NCI-H524 treated with DMSO at 0.1 percent for 48 hours (cell line): ENCODE results near the gene FNDC8.
"Not testable (repeated sequence)": the region's sequence is repeated elsewhere in the genome, so short reads cannot be mapped to it uniquely, and the experiment has no call there.

Source experiments
- DNase-seq: peaks from one replicate; lab custom pipeline; 2025; lab: John Stamatoyannopoulos, UW

Gene FNDC8

GRCh38 chr17:35095741-35096140, 25.7 kb upstream of the FNDC8 start:
- no peak for DNase-seq

DNA sequence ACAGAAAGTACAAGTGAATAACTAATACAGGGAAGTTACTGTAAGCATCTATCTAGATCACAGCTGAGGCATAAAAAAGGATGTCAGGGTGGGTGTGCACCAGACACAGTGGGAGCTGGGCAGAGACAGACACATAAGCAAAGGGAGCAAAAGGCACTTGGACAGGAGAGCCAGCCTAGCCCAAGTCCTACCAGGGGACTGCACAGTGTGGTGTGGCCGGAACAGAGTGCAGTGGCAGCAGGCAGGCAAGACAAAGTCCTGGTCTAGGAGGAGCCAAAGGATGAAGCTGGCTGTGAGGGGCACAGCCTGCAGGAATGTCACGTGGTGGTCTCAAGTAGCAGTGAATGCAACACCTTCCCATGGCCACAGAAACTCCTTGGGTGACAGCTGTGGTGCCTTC, 23.6 kb upstream of the FNDC8 start:
- no peak for DNase-seq

DNA sequence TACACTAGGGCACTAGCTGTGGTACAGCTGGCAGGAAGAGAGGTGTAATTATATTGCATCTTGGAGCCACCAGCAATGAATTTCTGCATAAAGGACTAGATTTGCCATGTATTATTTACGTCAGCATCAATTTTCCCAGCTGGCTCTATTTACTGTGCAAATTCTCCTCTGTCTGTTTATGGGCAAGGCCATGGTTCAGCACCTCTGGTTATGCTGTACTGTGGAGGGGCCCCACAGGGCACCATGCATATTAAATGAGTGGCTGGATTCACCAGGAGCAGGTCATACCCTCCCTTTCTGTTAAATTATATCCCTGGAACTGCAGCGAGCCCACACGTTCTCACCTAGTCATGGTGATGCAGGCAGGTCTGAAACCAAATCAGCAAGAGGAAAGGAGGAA, 21.5 kb upstream of the FNDC8 start:
- no peak for DNase-seq

DNA sequence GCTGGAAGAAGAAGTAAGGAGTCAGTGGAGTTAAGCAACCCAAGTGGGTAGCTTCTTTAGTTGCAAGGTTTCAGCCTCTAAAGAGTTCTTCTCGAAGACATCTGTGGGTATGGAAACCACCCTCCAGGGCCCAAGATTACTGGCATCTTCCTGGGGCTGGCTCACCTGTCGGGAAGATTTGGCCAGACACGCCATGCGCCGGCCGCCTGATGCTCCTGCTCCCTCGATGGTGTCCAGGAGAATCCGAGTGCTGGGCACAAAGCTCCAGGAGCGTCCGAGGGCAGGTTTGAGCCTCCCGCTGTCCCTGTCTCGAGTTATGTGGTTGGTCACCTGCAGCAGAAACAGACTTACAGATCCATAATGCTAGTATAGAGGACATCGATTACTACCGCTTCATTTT, 20.4 kb upstream of the FNDC8 start:
- DNase-seq, result no peak

GRCh38 chr17:35101725-35102124, 19.7 kb upstream of the FNDC8 start:
- no peak for DNase-seq

DNA sequence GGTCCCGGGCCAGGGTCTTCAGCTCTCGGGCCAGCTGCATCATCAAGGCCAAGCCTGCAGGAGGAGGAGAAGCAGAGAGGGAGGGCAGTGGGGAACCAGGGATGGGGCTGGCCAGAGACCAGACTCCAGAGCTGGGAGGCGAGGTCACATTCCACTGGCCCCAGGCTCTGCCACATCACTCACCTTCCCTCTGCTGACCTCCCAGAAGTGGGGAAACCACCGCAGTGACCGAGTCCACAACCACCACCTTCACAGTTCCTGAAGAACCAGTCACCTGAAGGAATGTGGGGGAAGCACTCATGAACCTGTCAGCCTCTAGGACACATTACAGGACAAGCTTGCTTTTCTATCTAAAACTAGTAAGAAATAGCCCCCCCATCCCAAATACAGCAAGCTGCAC, 18.1 kb upstream of the FNDC8 start:
- no peak for DNase-seq

DNA sequence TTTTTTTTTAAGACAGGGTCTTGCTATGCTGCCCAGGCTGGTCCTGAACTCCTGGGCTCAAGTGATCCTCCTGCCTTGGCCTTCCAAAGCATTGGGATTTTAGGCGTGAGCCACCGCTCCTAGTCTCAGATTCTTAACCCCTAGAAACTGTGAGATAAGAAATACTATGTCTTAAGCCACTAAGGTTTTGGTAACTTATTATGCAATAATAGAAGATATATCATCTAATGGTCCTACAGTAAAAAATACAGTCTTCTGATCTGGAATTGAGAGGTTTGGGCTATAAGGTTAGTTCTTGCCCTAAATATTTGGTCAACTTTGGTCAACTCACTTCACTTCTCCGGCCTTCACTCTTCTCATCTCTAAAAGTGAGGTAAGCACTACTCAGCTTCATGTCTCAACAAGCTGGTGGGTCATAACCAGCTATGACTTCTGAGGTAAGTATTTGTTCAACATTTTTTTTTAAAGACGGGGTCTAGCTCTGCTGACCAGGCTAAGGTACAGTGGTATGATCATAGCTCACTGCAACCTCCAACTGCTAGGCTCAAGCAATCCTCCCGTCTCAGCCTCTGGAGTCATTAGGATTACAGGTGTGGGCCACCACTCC, 16.5 kb upstream of the FNDC8 start:
- no peak for DNase-seq

- not testable (repeated sequence) for DNase-seq
Observed at GRCh38 chr17:35110791-35111190, 10.6 kb upstream of the FNDC8 start.

DNA sequence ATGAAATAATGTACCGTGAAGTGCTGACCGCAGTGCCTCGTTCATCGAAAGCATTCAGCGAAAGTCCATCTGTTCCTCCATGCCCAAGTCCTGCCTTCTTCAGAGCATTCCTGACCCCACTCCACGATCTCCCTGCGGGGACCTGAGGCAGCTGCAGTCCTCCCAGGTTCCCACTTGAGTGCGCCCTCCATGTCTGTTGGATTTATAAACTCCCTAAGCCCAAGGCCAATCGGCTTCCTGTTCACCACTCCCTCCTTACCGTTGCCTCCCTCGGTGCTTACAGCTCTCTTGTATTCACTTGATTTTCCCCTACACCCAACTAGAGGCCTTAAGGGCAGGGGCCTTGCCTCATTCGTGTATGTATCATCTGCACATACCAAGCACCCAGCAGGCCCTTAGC, 4.6 kb upstream of the FNDC8 start:
- no peak for DNase-seq

DNA sequence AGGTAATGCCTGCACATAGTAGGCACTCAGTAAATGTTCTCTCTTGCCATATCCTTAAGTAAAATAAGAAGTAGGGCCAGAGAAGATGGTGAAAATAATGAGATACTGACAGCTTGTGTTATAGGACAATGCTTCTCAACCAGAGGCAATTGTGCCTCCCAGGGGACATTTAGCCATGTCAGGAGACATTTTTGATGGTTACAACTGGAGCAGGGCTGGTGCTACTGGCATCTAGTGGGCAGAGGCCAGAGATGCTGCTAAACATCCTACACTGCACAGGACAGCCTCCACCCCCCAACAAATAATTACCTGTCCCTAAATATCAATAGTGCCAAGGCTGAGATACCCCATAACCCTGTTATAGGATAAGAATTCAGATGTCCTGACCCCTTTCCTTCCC, 3.4 kb upstream of the FNDC8 start:
- no peak for DNase-seq

DNA sequence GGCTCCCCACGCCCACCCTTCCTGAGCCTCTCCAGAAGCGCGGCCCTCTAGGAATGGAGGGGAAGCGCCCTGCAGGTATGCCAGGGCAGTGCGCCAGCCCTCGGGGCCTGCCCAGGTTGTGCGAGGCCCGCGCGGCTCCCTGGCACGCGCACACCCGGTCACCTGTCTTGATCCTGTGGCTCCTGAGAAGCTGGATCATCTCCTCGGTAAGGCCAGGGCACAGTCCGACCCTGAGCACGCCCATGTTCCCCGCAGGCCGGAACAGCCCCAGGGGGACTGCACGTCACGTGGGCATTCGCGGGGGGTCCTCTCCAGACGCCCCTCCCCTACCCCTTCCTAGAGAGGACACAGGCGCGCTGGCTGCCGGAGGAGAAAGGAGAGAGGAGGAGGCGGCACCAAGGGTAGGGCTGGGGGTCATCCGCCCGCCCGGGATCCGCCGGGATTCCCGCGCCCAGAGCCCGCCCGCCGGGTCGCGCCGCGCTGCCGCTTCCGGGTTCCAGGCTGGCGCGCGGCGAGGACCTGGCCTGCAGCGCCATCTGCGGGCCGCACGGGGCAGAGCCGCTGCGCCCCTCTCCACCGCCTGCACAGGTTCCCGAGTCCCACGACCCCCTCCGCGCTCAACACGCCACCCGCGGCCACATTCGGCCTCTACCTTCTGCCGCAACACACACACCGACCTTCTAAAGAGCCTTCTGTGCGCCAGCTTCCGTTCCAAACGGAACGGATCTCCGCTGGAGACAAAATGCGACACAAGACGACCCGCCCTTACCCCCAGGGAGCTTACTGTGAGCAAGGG, 1.8 kb upstream of the FNDC8 start, which contains the start of gene RAD51D:
Gene RAD51D (minus strand): TSS at position 491 of the 796 bp plus-strand sequence. CDS start 247 bp downstream, at position 244.
- peak; percentile 16 for DNase-seq

DNA sequence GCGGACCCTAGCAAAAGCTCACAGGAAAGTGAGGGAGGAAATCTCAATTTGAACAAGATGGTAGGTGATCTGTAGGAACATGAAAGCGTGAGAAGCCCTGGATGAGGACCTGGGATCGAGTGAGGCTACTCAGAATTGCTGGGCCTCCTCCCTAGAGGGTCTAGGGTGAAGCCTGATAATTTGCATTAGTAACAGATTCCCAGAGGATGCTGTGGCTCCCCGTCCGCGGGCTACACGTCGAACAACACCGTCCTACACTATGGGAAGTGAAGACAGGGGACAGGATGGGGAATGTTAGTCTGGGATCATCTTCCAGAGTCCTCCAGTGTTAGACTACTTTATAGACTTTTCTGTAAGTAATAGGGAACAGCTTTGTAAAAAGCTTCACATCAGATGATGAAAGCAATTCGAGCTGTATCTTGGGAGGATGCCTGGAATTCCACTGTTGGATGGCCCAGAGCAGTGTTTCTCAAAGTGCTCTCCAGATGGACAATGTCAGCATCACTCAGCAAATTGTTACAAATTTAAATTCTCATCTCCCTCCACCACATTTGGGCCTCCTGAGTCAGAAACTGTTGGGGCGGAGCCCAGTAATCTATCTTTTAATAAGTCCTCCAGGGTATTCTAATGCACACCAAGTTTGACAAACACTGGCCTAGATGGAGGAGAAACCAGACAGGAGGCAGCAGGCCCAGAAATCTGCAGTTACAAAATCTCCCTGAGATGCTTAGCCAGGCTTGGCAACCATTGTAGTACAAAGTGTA, 6.5 kb downstream of the FNDC8 start:
- DNase-seq, result no peak

GRCh38 chr17:35129154-35129972, 7.9 kb downstream of the FNDC8 start:
- no peak for DNase-seq

DNA sequence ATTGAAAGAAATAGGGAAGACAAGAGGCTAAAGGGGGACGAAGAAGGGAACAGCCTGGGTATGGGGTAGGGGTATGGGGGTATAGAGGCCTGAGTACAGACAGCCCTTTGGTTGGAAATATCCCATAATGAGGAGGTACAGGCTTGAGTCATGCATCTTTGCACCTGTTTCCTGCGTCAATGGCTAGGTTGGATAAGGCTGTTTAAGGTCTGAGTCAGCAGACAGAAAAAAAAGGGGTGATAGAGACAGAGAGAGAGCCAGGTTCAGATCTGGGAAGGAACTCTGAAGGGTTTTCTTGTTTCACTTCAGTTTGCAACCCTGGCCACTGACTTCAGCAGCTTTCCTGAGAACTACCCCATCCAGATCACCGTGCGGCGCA, 8.5 kb downstream of the FNDC8 start:
- no peak for DNase-seq

DNA sequence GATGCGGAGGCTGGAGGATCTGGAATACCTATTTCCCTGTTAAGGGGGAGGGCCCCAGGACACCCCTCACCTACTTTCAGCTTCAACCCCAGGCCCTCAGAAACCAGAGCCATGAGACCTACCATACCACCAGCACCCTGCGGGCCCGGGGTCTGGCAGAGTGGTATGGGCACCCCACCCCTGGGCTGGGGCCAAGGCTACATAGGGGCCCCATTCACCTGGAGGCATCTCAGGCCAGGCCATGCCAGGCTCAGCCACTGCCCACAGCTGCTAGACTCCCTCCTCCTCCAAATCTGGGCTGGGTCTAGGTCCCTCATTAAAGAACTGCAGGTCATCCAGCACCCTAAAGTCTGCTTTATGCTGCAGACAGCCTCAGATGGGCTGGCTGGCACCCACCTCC, 9.0 kb downstream of the FNDC8 start:
- no peak for DNase-seq

GRCh38 chr17:35132099-35132498, 10.7 kb downstream of the FNDC8 start:
- no peak for DNase-seq

- peak; percentile 6 for DNase-seq
Observed at GRCh38 chr17:35132816-35133550, 11.6 kb downstream of the FNDC8 start.

- no peak for DNase-seq
Observed at GRCh38 chr17:35135322-35135721, 13.9 kb downstream of the FNDC8 start.

- DNase-seq, result no peak
Observed at GRCh38 chr17:35138218-35138617, 16.8 kb downstream of the FNDC8 start.

DNA sequence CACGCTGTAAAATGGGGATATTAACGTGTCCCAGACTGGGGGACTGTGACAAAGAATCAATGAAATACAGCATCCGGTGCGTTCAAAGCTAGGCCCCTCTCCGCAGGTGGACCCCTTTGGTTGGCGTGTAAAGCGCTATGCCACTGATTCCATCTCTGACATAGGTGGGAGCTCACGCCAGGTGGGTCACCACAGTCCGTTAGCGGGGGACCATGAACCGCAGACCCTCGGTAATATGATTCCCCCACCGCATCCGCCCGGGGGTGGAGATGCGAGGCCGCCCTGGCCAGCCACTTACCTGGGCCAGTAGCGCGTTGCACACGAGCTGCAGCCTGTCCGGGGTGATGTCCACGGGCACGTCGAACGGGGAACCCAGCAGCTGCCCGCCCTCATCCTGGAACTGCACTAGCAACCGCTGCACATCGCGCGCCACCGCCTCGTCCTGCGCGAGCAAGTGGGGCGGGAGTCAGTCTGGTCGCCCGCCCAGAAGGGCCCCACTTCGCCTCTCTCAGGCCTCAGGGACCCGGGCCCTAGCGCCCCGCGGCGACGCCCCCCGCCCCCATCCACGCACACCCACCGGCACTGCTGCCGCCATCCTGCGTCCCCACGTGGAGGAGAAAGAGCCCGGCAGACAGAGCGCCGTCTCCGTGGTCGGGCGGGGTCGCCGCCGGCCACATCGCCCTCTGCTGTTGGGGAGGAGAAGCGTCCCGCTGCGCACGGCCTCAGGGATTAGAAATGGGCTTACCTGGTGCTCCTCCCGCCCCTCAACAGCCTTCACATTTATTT, 20.5 kb downstream of the FNDC8 start, which contains the start of gene NLE1:
Gene NLE1 (minus strand): TSS at position 623 of the 786 bp plus-strand sequence. CDS start 28 bp downstream, at position 595.
- DNase-seq, result peak; percentile 41

DNA sequence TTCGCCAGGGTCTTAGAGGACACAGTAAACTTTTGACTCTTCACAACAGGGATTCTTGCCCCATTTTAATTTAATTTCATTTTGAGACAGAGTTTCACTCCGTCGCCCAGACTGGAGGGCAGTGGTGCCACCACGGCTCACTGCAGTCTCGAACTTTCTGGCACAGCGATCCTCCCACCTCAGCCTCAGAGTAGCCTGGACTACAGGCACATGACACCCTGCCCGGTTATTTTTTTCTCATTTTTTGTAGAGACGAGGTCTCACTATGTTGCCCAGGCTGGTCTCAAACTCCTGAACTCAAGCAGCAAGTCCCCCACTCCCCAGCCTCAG, 21.0 kb downstream of the FNDC8 start:
- DNase-seq, result no peak
